ENCODE results near the gene CD2. TPM values are rescaled to one million over a fixed set of nuclear protein-coding genes. Genes with fewer than 3 reads are reported as not detected.

CD2 gene
- total RNA-seq, 1 donor from 2014 or later = not detected

DNA sequence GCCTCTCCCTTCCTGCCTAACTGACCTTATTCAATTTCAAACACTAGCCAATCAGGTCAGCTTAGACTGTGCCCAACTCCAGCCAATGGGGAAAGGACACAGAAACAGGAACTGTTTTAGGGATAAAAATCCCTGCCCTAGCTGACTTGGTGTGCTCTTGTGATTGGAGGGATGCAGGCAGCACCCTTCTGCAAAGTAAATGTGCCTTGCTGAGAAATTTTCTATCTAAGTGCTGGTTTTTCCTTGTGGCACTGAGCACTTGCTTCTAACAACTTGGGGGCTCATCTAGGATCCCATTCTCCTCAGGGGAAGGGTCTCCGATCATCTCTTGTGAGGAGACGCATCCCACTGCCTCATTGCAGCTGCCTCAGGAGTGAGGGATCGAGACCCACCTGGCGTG, 10.7 kb upstream of the CD2 start:
- no peak overlapping the region for H3K27ac Mint-ChIP-seq
- DNase-seq (ENCODE audit: low spot score, unreplicated experiment) = no peak
- H3K4me1 Mint-ChIP-seq (ENCODE audit: low read depth) = no peaks in the 10 kb centered on the region
- H3K36me3 Mint-ChIP-seq (ENCODE audit: insufficient read depth) = peaks cover 7% of the 10 kb centered on the region
- TF ChIP-seq, protein P1, sequence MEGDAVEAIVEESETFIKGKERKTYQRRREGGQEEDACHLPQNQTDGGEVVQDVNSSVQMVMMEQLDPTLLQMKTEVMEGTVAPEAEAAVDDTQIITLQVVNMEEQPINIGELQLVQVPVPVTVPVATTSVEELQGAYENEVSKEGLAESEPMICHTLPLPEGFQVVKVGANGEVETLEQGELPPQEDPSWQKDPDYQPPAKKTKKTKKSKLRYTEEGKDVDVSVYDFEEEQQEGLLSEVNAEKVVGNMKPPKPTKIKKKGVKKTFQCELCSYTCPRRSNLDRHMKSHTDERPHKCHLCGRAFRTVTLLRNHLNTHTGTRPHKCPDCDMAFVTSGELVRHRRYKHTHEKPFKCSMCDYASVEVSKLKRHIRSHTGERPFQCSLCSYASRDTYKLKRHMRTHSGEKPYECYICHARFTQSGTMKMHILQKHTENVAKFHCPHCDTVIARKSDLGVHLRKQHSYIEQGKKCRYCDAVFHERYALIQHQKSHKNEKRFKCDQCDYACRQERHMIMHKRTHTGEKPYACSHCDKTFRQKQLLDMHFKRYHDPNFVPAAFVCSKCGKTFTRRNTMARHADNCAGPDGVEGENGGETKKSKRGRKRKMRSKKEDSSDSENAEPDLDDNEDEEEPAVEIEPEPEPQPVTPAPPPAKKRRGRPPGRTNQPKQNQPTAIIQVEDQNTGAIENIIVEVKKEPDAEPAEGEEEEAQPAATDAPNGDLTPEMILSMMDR (IDR thresholded peaks at IDR 0.05; ENCODE audit: unreplicated experiment) = no peak
- H3K27me3 Mint-ChIP-seq = peaks cover 6% of the 10 kb centered on the region
- no peak overlapping the region for H3K4me3 Mint-ChIP-seq (ENCODE audit: low read depth)
- H3K9me3 Mint-ChIP-seq (ENCODE audit: low read depth) = peaks cover 43% of the 10 kb centered on the region

DNA sequence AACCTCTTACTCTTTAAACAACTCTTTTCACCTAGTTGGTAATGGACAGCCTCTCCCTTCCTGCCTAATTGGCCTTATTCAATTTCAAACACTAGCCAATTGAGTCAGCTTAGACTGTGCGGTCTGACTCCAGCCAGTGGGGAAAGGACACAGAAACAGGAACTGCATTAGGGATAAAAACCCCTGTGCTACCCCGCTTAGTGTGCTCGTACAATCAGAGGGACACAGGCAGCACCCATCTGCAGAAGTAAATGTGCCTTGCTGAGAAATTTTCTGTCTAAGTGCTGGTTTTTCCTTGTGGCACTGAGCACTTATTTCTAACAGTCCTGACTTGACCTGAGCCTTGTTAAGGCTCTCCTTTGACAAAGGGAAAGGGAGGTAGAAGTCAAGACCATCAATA, 6.0 kb upstream of the CD2 start:
- Mint-ChIP-seq H3K9me3 (ENCODE audit: low read depth) (peaks cover 40% of the 10 kb centered on the region), H3K4me3 (ENCODE audit: low read depth) (no peak overlapping the region), H3K27ac (no peak overlapping the region), H3K27me3 (no peaks in the 10 kb centered on the region), H3K36me3 (ENCODE audit: insufficient read depth) (peaks cover 5% of the 10 kb centered on the region), H3K4me1 (ENCODE audit: low read depth) (peaks cover 4% of the 10 kb centered on the region)
- TF ChIP-seq, protein P1 (IDR thresholded peaks at IDR 0.05; ENCODE audit: unreplicated experiment) = no peak
- DNase-seq (ENCODE audit: low spot score, unreplicated experiment) = no peak

DNA sequence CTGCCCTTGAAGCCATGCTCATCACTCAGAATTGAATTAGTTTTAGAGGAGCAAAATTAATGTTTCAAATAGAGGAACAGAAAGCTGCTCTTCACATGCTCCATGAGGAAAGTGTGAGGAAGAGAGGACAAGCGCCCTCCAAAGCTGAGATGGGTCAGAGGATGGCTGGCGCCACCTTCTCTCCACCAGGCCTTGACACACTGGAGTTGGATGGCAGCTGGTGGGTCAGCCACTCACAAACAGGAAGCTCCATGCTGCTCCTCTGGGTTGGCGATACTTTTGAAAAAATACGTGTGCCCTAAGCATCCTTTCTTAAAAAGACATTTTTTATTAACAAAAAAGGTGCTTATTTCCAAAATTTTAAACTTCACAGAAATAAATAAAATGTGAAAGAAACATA, 3.1 kb upstream of the CD2 start:
- Mint-ChIP-seq H3K9me3 (ENCODE audit: low read depth) (peaks cover 24% of the 10 kb centered on the region), H3K36me3 (ENCODE audit: insufficient read depth) (no peaks in the 10 kb centered on the region), H3K4me3 (ENCODE audit: low read depth) (no peak overlapping the region)

DNA sequence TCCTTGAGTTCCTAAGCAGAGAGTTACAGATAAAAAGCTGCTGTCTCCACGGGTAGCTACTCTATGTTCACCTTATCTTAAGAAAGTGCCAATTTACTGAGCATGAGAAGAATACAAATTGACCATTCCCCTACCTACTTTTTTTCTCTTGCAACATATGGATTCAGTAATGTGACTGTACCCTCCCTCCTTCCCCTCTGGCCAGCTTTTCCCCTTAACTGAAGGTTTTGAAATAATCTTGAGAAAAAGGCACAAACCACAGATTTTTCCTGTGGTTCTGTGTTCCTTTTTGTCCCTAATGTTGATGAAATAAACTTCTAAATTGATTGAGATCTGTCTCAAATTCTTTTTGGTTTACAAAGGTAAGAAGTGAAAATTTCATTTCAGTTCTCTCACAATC, 2.6 kb upstream of the CD2 start:
- peaks cover 19% of the 10 kb centered on the region for H3K9me3 Mint-ChIP-seq (ENCODE audit: low read depth)
- peaks cover 4% of the 10 kb centered on the region for H3K4me1 Mint-ChIP-seq (ENCODE audit: low read depth)
- DNase-seq (ENCODE audit: low spot score, unreplicated experiment) = no peak
- H3K27ac Mint-ChIP-seq = no peak overlapping the region
- no peaks in the 10 kb centered on the region for H3K27me3 Mint-ChIP-seq
- no peak overlapping the region for H3K4me3 Mint-ChIP-seq (ENCODE audit: low read depth)
- TF ChIP-seq, protein P1 (IDR thresholded peaks at IDR 0.05; ENCODE audit: unreplicated experiment) = no peak
- no peaks in the 10 kb centered on the region for H3K36me3 Mint-ChIP-seq (ENCODE audit: insufficient read depth)

More for the DNA sequence above, 3.1 kb upstream of the CD2 start:
- Mint-ChIP-seq H3K4me1 (ENCODE audit: low read depth) (peaks cover 4% of the 10 kb centered on the region), H3K27ac (no peak overlapping the region), H3K27me3 (no peaks in the 10 kb centered on the region)
- DNase-seq (ENCODE audit: low spot score, unreplicated experiment) = no peak
- TF ChIP-seq, protein P1 (IDR thresholded peaks at IDR 0.05; ENCODE audit: unreplicated experiment) = no peak

DNA sequence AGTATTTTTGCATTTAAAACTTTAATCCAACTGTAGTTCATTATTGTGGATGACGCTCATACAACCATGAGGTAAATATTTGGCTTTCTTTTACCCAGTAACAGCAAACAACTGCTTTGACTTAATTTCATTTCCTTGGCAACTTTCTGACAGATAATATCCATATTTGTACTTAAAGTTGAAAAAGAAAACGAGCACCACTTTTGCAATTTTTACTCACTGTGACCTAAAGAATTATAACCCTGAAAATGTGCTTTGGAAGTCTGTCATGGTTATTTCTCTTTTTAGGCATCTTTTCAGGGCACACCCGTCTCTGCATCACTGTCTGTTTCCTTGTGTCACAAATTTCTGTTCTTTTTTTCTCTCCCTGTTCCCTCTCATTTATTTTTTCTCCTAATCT, 918 bp upstream of the CD2 start:
- DNase-seq (ENCODE audit: low spot score, unreplicated experiment) = no peak
- Mint-ChIP-seq H3K36me3 (ENCODE audit: insufficient read depth) (no peaks in the 10 kb centered on the region), H3K27me3 (no peaks in the 10 kb centered on the region), H3K9me3 (ENCODE audit: low read depth) (peaks cover 4% of the 10 kb centered on the region), H3K4me1 (ENCODE audit: low read depth) (peaks cover 4% of the 10 kb centered on the region), H3K4me3 (ENCODE audit: low read depth) (no peak overlapping the region), H3K27ac (no peak overlapping the region)
- TF ChIP-seq, protein P1 (IDR thresholded peaks at IDR 0.05; ENCODE audit: unreplicated experiment) = no peak

Measured in progenitor cell of endocrine pancreas (in vitro differentiated cells).